Raji (cell line): ENCODE data around the gene VPS37B.

ENCODE experiments used
- POLR2A ChIP-seq: IDR thresholded peaks from 2 replicates; pipeline ENCODE4 v1.6.1; 2011; ENCODE audit warnings: low read depth, low read length, control low read depth; ENCODE audit not compliant: insufficient read depth

VPS37B gene

GRCh38 chr12:122889761-122890520 lies 6.0 kb downstream of the VPS37B start:
- TF ChIP-seq POLR2A, result no peak

- TF ChIP-seq POLR2A, result no peak
These were observed 7.6 kb downstream of the VPS37B start for GRCh38 chr12:122888232-122888752.

- no peak for TF ChIP-seq POLR2A
These were observed 8.1 kb downstream of the VPS37B start for GRCh38 chr12:122887819-122888212.

- TF ChIP-seq POLR2A, result no peak
These were observed 8.8 kb downstream of the VPS37B start for GRCh38 chr12:122886851-122887818.

- TF ChIP-seq POLR2A, result no peak
These were observed 9.8 kb downstream of the VPS37B start for GRCh38 chr12:122886161-122886560.

- TF ChIP-seq POLR2A, result no peak
These were observed 11.1 kb downstream of the VPS37B start for GRCh38 chr12:122884860-122885259.

GRCh38 chr12:122884091-122884826 lies 11.7 kb downstream of the VPS37B start:
- no peak for TF ChIP-seq POLR2A

GRCh38 chr12:122882908-122883558 lies 12.9 kb downstream of the VPS37B start:
- TF ChIP-seq POLR2A, result no peak

- TF ChIP-seq POLR2A, result no peak
These were observed 15.3 kb downstream of the VPS37B start for GRCh38 chr12:122880668-122881067.

- TF ChIP-seq POLR2A, result no peak
These were observed 15.7 kb downstream of the VPS37B start for GRCh38 chr12:122880155-122880667.

- TF ChIP-seq POLR2A, result no peak
These were observed 16.9 kb downstream of the VPS37B start for GRCh38 chr12:122878780-122879612.

- TF ChIP-seq POLR2A, result no peak
These were observed 19.2 kb downstream of the VPS37B start for GRCh38 chr12:122876731-122877130.

- TF ChIP-seq POLR2A, result no peak
These were observed 20.2 kb downstream of the VPS37B start for GRCh38 chr12:122875590-122876220.
